Epithelial cell of proximal tubule (primary cell): Measurements from ENCODE around the gene DBNDD2. TPM values are rescaled to one million over a fixed set of nuclear protein-coding genes. Genes with fewer than 3 reads are reported as not detected.
A peak's percentile ranks its signal among the peaks of the same experiment; 100 is the strongest.

ENCODE experiments used
- DNase-seq: peaks from one replicate; pipeline ENCODE4 v3.0.0-alpha.2; 2011; ENCODE audit warnings: low read depth
- H3K4me3 ChIP-seq: 2 replicates; pipeline ENCODE4 v1.5.1; 2011; ENCODE audit warnings: low read depth, mild to moderate bottlenecking, low read length
- total RNA-seq: library from RNA; depleted of rRNA; stranded (reverse); fragments of >200 nt; gene quantifications from 2 replicates; pipeline ENCODE4 v1.2.3, GENCODE V29; 2015
- TF ChIP-seq, protein P1 (sequence below): conservative IDR thresholded peaks from 2 replicates; pipeline ENCODE4 v1.5.1; 2012; ENCODE audit warnings: low read depth, mild to moderate bottlenecking, low read length

Gene DBNDD2
- total RNA-seq, 1 donor from 2014 or later, result 49.6 TPM

GRCh38 chr20:45372241-45372640, 35.8 kb upstream of the DBNDD2 start:
- no peak for DNase-seq
- TF ChIP-seq, protein P1, sequence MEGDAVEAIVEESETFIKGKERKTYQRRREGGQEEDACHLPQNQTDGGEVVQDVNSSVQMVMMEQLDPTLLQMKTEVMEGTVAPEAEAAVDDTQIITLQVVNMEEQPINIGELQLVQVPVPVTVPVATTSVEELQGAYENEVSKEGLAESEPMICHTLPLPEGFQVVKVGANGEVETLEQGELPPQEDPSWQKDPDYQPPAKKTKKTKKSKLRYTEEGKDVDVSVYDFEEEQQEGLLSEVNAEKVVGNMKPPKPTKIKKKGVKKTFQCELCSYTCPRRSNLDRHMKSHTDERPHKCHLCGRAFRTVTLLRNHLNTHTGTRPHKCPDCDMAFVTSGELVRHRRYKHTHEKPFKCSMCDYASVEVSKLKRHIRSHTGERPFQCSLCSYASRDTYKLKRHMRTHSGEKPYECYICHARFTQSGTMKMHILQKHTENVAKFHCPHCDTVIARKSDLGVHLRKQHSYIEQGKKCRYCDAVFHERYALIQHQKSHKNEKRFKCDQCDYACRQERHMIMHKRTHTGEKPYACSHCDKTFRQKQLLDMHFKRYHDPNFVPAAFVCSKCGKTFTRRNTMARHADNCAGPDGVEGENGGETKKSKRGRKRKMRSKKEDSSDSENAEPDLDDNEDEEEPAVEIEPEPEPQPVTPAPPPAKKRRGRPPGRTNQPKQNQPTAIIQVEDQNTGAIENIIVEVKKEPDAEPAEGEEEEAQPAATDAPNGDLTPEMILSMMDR, result no peak
- no peak overlapping the region for H3K4me3 ChIP-seq

GRCh38 chr20:45372646-45373352, 35.3 kb upstream of the DBNDD2 start:
- H3K4me3 ChIP-seq, result no peak overlapping the region
- no peak for DNase-seq
- TF ChIP-seq, protein P1, result no peak

DNA sequence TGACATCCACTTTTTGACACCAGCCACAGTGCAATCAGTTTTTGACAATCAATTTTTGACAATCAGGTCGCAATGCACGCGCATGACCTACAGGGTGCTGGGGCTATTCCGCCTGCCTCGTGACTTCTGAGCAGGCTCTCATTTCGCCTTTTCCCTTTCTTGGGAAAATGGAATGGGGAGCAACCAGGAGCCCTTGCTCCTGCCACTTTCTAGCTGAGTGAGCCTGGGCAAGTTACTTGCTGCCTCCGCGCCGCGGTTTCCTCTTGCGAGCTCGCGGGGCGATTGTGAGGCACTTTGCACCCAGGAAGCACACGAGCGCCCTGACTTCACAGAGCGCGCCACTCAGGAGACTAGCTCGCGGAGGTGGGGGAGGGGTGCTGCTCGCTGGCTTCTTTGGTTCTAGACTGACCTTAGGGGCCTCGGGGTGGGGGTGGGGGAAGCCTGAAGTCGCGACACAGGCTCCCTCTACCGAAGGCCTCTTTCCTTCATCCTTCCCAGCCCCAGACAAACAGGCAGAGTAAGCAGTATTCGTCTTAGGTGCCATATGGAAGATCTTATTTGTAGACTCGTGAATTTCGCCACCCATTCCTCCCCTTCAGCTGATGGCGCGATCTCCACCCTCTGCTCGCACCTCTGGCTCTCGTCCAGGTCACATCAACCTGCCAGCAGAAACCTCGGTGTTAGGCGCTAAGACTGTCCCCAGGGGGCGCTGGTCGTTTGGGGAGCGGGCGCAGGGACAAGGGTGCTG, 34.6 kb upstream of the DBNDD2 start:
- TF ChIP-seq, protein P1, result peak; percentile 95
- H3K4me3 ChIP-seq, result peak overlapping the region; percentile 64
- no peak for DNase-seq

GRCh38 chr20:45374101-45374467, 34.0 kb upstream of the DBNDD2 start:
- DNase-seq, result no peak
- peak overlapping the region; percentile 64 for H3K4me3 ChIP-seq
- TF ChIP-seq, protein P1, result no peak

- TF ChIP-seq, protein P1, result no peak
- no peak for DNase-seq
- H3K4me3 ChIP-seq, result no peak overlapping the region
Measured at GRCh38 chr20:45374966-45375365, 33.1 kb upstream of the DBNDD2 start.

GRCh38 chr20:45377269-45377668, 30.8 kb upstream of the DBNDD2 start:
- no peak overlapping the region for H3K4me3 ChIP-seq
- DNase-seq, result no peak
- TF ChIP-seq, protein P1, result no peak
